Activated naive CD8-positive, alpha-beta T cell treated with anti-CD3 and anti-CD28 coated beads, Interleukin-2, amount 50 U/mL, for 24 hours (primary cell): ENCODE data around the gene AMOTL2.

Experiments
- ATAC-seq: fragments of 150-1000 bp; cut with Tn5 transposase; one replicate; pipeline ENCODE4 v1.10.0; 2021
- DNase-seq: peaks from one replicate; pipeline ENCODE4 v3.0.0; 2021
- H3K27ac Mint-ChIP-seq: one replicate; pipeline ENCODE4 v1.8.0; 2021; ENCODE audit warnings: mild to moderate bottlenecking, mixed read lengths
- H3K27me3 Mint-ChIP-seq: one replicate; pipeline ENCODE4 v1.8.0; 2021; ENCODE audit warnings: mixed read lengths
- H3K36me3 Mint-ChIP-seq: one replicate; pipeline ENCODE4 v1.8.0; 2021; ENCODE audit warnings: low read depth, mixed read lengths
- H3K4me1 Mint-ChIP-seq: one replicate; pipeline ENCODE4 v1.8.0; 2021; ENCODE audit warnings: mixed read lengths
- H3K4me3 Mint-ChIP-seq: one replicate; pipeline ENCODE4 v1.8.0; 2021; ENCODE audit warnings: mild to moderate bottlenecking, moderate library complexity, mixed read lengths
- H3K9me3 Mint-ChIP-seq: one replicate; pipeline ENCODE4 v1.8.0; 2021; ENCODE audit warnings: mixed read lengths

Gene AMOTL2

DNA sequence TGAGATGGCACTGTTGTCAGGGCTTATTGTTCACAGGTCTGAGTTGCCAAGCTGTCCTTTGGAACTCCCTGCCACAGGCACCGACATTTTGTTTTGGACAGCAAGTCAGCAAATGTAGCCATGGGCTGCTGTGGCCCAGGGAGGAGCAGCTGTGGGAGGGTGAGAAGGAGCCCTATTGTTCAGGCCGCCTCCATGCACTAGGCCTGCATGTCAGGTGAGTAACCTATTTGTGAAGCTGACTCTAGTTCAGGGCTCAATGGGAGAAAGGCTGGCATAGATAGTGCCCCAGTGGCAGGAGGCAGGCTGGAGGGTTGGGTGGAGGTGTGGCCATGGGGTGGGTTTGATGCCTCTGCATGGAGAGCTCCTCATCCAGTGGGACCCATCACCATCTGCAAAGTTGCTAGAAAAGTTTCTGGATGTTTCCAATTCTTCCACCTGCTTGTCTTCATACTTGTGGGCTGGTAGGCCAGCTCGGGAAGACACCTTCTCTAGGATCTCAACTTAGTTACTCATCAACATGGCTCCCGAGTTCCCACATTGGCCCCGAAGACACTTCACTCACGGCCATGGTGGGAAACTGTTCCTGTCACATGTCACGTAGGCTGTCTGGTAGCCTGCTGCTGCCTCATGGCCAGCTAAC, 19.5 kb downstream of the AMOTL2 start:
- DNase-seq: no peak
- no peak for ATAC-seq
- H3K9me3 Mint-ChIP-seq: no peaks in the 10 kb centered on the region

GRCh38 chr3:134353831-134354611, 20.2 kb downstream of the AMOTL2 start:
- Mint-ChIP-seq H3K27me3 (peaks cover 3% of the 10 kb centered on the region), H3K27ac (no peak overlapping the region), H3K4me3 (no peak overlapping the region), H3K36me3 (no peaks in the 10 kb centered on the region), H3K9me3 (no peaks in the 10 kb centered on the region), H3K4me1 (no peaks in the 10 kb centered on the region)
- ATAC-seq: no peak
- no peak for DNase-seq

More for the DNA sequence above, 19.5 kb downstream of the AMOTL2 start:
- no peak overlapping the region for H3K27ac Mint-ChIP-seq
- H3K4me3 Mint-ChIP-seq: no peak overlapping the region
- peaks cover 3% of the 10 kb centered on the region for H3K27me3 Mint-ChIP-seq
- H3K36me3 Mint-ChIP-seq: no peaks in the 10 kb centered on the region
- no peaks in the 10 kb centered on the region for H3K4me1 Mint-ChIP-seq

GRCh38 chr3:134353171-134353825, 20.9 kb downstream of the AMOTL2 start:
- peaks cover 3% of the 10 kb centered on the region for H3K27me3 Mint-ChIP-seq
- H3K27ac Mint-ChIP-seq: no peak overlapping the region
- H3K9me3 Mint-ChIP-seq: no peaks in the 10 kb centered on the region

GRCh38 chr3:134352031-134352671, 22.1 kb downstream of the AMOTL2 start:
- H3K27me3 Mint-ChIP-seq: no peaks in the 10 kb centered on the region
- DNase-seq: no peak
- no peak overlapping the region for H3K4me3 Mint-ChIP-seq
- no peak overlapping the region for H3K27ac Mint-ChIP-seq
- no peak for ATAC-seq
- H3K36me3 Mint-ChIP-seq: no peaks in the 10 kb centered on the region
- peaks cover 3% of the 10 kb centered on the region for H3K9me3 Mint-ChIP-seq
- no peaks in the 10 kb centered on the region for H3K4me1 Mint-ChIP-seq

More at GRCh38 chr3:134353171-134353825, 20.9 kb downstream of the AMOTL2 start:
- ATAC-seq: no peak
- H3K36me3 Mint-ChIP-seq: no peaks in the 10 kb centered on the region
- H3K4me1 Mint-ChIP-seq: no peaks in the 10 kb centered on the region
- no peak overlapping the region for H3K4me3 Mint-ChIP-seq
- DNase-seq: no peak

DNA sequence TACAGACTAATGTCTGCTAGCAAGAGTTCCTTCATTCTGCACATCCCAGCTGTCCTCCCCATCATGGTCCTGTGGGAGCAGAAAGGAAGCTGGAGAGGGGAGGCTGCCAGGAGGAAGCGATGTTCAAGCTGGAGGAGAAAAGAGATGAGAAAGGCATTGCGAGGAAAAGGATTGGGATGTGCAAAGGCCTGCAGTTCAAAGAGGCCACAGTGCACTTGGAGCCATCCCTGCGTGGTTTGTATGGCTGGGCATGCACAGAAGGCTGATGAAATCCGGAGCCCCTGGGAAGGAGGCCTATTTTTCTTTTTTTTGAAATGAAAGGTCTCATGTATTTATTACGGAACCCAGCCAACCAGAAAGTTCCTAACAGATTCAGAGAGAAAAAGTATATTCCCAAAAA, 22.8 kb downstream of the AMOTL2 start:
- no peak for ATAC-seq
- no peaks in the 10 kb centered on the region for H3K27me3 Mint-ChIP-seq
- peaks cover 11% of the 10 kb centered on the region for H3K9me3 Mint-ChIP-seq
- DNase-seq: no peak
- no peak overlapping the region for H3K4me3 Mint-ChIP-seq
- H3K27ac Mint-ChIP-seq: no peak overlapping the region
- no peaks in the 10 kb centered on the region for H3K4me1 Mint-ChIP-seq
- peaks cover 4% of the 10 kb centered on the region for H3K36me3 Mint-ChIP-seq

DNA sequence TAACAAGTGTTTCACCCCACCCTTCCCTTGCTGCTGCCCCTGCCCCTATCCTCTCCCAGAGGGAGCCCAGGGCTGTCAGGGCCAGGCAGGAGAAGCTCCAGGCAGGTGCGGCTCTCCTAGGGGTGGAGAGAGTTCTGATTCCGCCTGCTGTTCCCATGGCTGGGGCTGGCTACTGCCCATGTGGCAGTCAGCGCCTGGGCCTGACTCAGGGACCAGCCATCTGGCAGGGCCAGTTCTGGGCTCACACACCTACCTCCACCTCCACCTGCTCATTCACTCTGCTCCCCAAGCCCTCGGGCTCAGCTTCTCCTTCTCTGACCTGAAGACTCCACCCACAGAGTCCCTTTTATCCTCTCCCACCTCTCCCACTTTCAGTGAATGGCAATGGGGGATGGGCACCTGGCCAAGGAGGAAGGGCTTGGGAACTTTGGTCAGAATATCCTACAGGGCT, 23.4 kb downstream of the AMOTL2 start:
- H3K27me3 Mint-ChIP-seq: no peaks in the 10 kb centered on the region
- peaks cover 5% of the 10 kb centered on the region for H3K36me3 Mint-ChIP-seq
- H3K4me3 Mint-ChIP-seq: no peak overlapping the region
- DNase-seq (no peak), ATAC-seq (no peak)
- no peak overlapping the region for H3K27ac Mint-ChIP-seq
- H3K9me3 Mint-ChIP-seq: peaks cover 15% of the 10 kb centered on the region
- H3K4me1 Mint-ChIP-seq: no peaks in the 10 kb centered on the region

- no peak for ATAC-seq
- Mint-ChIP-seq H3K9me3 (peaks cover 15% of the 10 kb centered on the region), H3K4me3 (no peak overlapping the region), H3K27me3 (no peaks in the 10 kb centered on the region), H3K4me1 (no peaks in the 10 kb centered on the region), H3K36me3 (peaks cover 5% of the 10 kb centered on the region), H3K27ac (no peak overlapping the region)
- DNase-seq: no peak
Observed at GRCh38 chr3:134350266-134350665, 24.0 kb downstream of the AMOTL2 start.

GRCh38 chr3:134348524-134348923, 25.7 kb downstream of the AMOTL2 start:
- peaks cover 15% of the 10 kb centered on the region for H3K9me3 Mint-ChIP-seq
- no peak overlapping the region for H3K27ac Mint-ChIP-seq
- DNase-seq (no peak), ATAC-seq (no peak)
- no peaks in the 10 kb centered on the region for H3K27me3 Mint-ChIP-seq
- H3K36me3 Mint-ChIP-seq: peaks cover 5% of the 10 kb centered on the region
- H3K4me1 Mint-ChIP-seq: no peaks in the 10 kb centered on the region
- no peak overlapping the region for H3K4me3 Mint-ChIP-seq

GRCh38 chr3:134347551-134347950, 26.7 kb downstream of the AMOTL2 start:
- H3K36me3 Mint-ChIP-seq: peaks cover 5% of the 10 kb centered on the region
- DNase-seq (no peak), ATAC-seq (no peak)
- H3K27me3 Mint-ChIP-seq: no peaks in the 10 kb centered on the region
- H3K4me1 Mint-ChIP-seq: no peaks in the 10 kb centered on the region
- no peak overlapping the region for H3K4me3 Mint-ChIP-seq
- H3K9me3 Mint-ChIP-seq: peaks cover 15% of the 10 kb centered on the region
- no peak overlapping the region for H3K27ac Mint-ChIP-seq

GRCh38 chr3:134346744-134347143, 27.5 kb downstream of the AMOTL2 start:
- H3K9me3 Mint-ChIP-seq: peaks cover 15% of the 10 kb centered on the region
- H3K27ac Mint-ChIP-seq: no peak overlapping the region
- no peaks in the 10 kb centered on the region for H3K27me3 Mint-ChIP-seq
- ATAC-seq (no peak), DNase-seq (no peak)
- H3K36me3 Mint-ChIP-seq: peaks cover 5% of the 10 kb centered on the region
- H3K4me3 Mint-ChIP-seq: no peak overlapping the region
- H3K4me1 Mint-ChIP-seq: no peaks in the 10 kb centered on the region

GRCh38 chr3:134345202-134345601, 29.0 kb downstream of the AMOTL2 start:
- ATAC-seq (no peak), DNase-seq (no peak)
- peaks cover 5% of the 10 kb centered on the region for H3K36me3 Mint-ChIP-seq
- H3K27me3 Mint-ChIP-seq: no peaks in the 10 kb centered on the region
- H3K27ac Mint-ChIP-seq: no peak overlapping the region
- no peak overlapping the region for H3K4me3 Mint-ChIP-seq
- H3K9me3 Mint-ChIP-seq: peaks cover 15% of the 10 kb centered on the region
- no peaks in the 10 kb centered on the region for H3K4me1 Mint-ChIP-seq

DNA sequence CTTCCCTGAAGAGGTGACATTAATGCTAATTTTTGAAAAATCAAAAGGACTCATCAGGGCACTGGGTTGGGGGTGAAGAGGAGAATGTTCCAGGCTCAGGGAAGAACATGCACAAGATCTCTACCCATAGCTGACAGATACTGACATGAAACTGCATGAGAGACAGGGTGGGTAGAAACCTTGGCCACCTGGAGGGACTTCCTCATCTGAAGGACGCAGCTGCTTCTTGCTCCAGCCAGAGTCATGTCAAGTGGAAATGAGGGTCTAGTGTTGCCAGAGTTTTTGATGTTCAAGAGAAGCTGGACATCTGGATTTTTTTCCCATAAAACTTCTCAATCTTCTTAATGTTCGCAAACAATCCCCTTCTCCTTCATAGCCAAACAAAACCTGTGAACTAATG, 29.7 kb downstream of the AMOTL2 start:
- Mint-ChIP-seq H3K9me3 (peaks cover 15% of the 10 kb centered on the region), H3K27ac (no peak overlapping the region), H3K36me3 (peaks cover 5% of the 10 kb centered on the region), H3K4me1 (no peaks in the 10 kb centered on the region), H3K4me3 (no peak overlapping the region), H3K27me3 (no peaks in the 10 kb centered on the region)
- DNase-seq (no peak), ATAC-seq (no peak)

DNA sequence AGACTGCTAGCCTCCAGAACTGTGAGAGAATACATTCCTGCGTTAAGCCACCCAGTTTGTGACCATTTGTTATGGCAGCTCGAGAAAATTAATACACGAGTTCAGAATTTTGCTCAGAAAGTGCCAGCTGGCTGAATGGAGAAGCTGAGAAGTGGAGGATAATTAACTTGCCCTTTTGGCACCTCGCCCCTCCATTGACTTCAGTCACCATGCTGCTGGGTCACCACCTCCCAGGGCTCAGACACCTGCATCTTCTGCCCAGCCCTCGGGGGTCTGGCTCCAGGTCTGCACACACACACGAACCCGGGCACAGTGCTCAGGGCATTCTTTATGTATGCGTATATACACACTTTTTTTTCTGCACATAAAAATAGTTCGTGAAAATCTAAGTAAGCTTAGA, 32.0 kb downstream of the AMOTL2 start:
- no peaks in the 10 kb centered on the region for H3K4me1 Mint-ChIP-seq
- H3K4me3 Mint-ChIP-seq: no peak overlapping the region
- no peaks in the 10 kb centered on the region for H3K27me3 Mint-ChIP-seq
- no peak overlapping the region for H3K27ac Mint-ChIP-seq
- no peak for ATAC-seq
- peaks cover 5% of the 10 kb centered on the region for H3K36me3 Mint-ChIP-seq
- peaks cover 12% of the 10 kb centered on the region for H3K9me3 Mint-ChIP-seq
- DNase-seq: no peak

GRCh38 chr3:134341389-134341788, 32.9 kb downstream of the AMOTL2 start:
- Mint-ChIP-seq H3K27me3 (no peaks in the 10 kb centered on the region), H3K27ac (no peak overlapping the region), H3K9me3 (peaks cover 4% of the 10 kb centered on the region), H3K4me1 (no peaks in the 10 kb centered on the region), H3K4me3 (no peak overlapping the region), H3K36me3 (peaks cover under 1% of the 10 kb centered on the region)
- DNase-seq (no peak), ATAC-seq (no peak)
